ENCODE data around the gene C21orf58. TPM values are rescaled to one million over a fixed set of nuclear protein-coding genes. Genes with fewer than 3 reads are reported as not detected.
A peak's percentile ranks its signal among the peaks of the same experiment; 100 is the strongest.

The C21orf58 gene
- total RNA-seq, 2 experiments from 2014 or later, result 59.0 to 65.4 TPM

DNA sequence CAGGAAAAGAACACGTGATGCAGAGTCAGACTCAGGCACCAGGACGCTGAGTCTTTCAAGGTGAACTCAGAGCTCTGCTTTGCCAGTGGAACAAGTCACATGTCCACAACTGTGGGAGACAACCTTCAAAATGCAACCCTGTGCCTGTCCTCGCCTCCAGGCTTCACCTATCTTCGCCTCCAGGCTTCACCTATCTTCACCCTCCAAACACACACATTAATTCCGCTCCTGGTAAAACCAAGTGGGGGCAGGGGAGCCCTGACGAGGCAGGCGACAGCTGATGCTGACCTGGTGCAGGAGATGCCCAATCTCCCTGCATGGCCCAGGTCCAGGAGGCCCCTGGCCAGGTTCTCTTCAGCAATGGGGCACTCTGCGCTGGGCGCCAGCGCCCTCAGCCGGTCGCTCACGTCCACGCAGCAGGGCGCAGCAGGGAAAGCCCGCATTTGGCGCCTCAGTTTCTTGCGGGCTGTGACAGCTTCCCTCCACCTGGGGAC is 67.1 kb downstream of the C21orf58 start:
- peaks cover 71% of the 10 kb centered on the region for H3K36me3 Mint-ChIP-seq (ENCODE audit: low read depth)
- H3K9me3 Mint-ChIP-seq (ENCODE audit: insufficient read depth), result no peaks in the 10 kb centered on the region
- H3K4me1 Mint-ChIP-seq (ENCODE audit: low read depth), result peaks cover 24% of the 10 kb centered on the region
- H3K27ac Mint-ChIP-seq, result no peak overlapping the region
- CTCF ChIA-PET, result no interaction called here
- POLR2A ChIA-PET, result no interaction called here
- DNase-seq, result no peak
- no peak overlapping the region for H3K4me3 Mint-ChIP-seq
- H3K27me3 Mint-ChIP-seq (ENCODE audit: low read depth), result no peaks in the 10 kb centered on the region
- no peak for ATAC-seq

GRCh38 chr21:46255758-46256337 is 67.8 kb downstream of the C21orf58 start:
- CTCF ChIA-PET, result no interaction called here
- Mint-ChIP-seq H3K9me3 (ENCODE audit: insufficient read depth) (no peaks in the 10 kb centered on the region), H3K4me3 (no peak overlapping the region), H3K27me3 (ENCODE audit: low read depth) (no peaks in the 10 kb centered on the region), H3K27ac (no peak overlapping the region), H3K4me1 (ENCODE audit: low read depth) (peaks cover 31% of the 10 kb centered on the region), H3K36me3 (ENCODE audit: low read depth) (peaks cover 74% of the 10 kb centered on the region)
- ATAC-seq (no peak), DNase-seq (no peak)
- POLR2A ChIA-PET, result interaction anchor here (0.6 kb wide), 1 partner anchor 50 kb away, joined by 3 read pairs; no protein-coding TSS in a partner anchor

DNA sequence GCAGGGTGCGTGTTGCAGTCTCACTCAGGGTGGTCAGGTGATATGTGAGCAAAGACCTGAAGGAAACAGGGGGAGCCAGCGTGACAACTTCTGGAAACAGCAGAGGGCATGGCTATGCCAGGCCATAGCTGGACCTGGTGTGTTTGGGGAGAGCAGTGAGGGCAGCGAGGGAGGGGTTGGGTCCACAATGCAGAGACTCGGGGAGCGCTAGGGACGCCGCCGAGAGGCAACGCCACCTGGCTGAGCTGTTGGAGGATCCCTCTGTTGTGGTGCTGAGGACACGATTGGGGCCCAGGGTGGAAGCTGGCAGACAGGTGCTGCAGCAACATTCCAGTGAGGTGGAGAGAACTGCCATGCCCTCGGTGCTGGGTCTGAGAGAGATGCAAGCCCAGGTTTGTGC is 68.5 kb downstream of the C21orf58 start:
- ChIA-PET POLR2A (interaction anchor here (0.6 kb wide), 1 partner anchor 51 kb away, joined by 3 read pairs; no protein-coding TSS in a partner anchor), CTCF (interaction anchor here (0.6 kb wide), 1 partner anchor 70 kb away, joined by 3 read pairs; no protein-coding TSS in a partner anchor)
- ATAC-seq (no peak), DNase-seq (no peak)
- Mint-ChIP-seq H3K9me3 (ENCODE audit: insufficient read depth) (no peaks in the 10 kb centered on the region), H3K36me3 (ENCODE audit: low read depth) (peaks cover 77% of the 10 kb centered on the region), H3K27ac (peak overlapping the region; percentile 94), H3K27me3 (ENCODE audit: low read depth) (no peaks in the 10 kb centered on the region), H3K4me1 (ENCODE audit: low read depth) (peaks cover 37% of the 10 kb centered on the region), H3K4me3 (no peak overlapping the region)

GRCh38 chr21:46254208-46254975 is 69.3 kb downstream of the C21orf58 start:
- POLR2A ChIA-PET, result interaction anchor here (1.2 to 1.6 kb wide), 3 partner anchors 11 to 203 kb away, joined by 3 to 5 read pairs (median 3); partner anchors contain the start of genes MCM3AP and YBEY
- no peak for ATAC-seq
- peak overlapping the region; percentile 94 for H3K27ac Mint-ChIP-seq
- DNase-seq, result no peak
- H3K4me1 Mint-ChIP-seq (ENCODE audit: low read depth), result peaks cover 42% of the 10 kb centered on the region
- H3K4me3 Mint-ChIP-seq, result peak overlapping the region; percentile 56
- CTCF ChIA-PET, result interaction anchor here (0.6 to 2.4 kb wide), 5 partner anchors 24 to 283 kb away, joined by 3 to 10 read pairs (median 4); no protein-coding TSS in a partner anchor
- no peaks in the 10 kb centered on the region for H3K27me3 Mint-ChIP-seq (ENCODE audit: low read depth)
- peaks cover 84% of the 10 kb centered on the region for H3K36me3 Mint-ChIP-seq (ENCODE audit: low read depth)
- no peaks in the 10 kb centered on the region for H3K9me3 Mint-ChIP-seq (ENCODE audit: insufficient read depth)

GRCh38 chr21:46253610-46254124 is 70.0 kb downstream of the C21orf58 start:
- POLR2A ChIA-PET, result interaction anchor here (1.2 to 1.7 kb wide), 4 partner anchors 10 to 204 kb away, joined by 3 to 5 read pairs (median 3); partner anchors contain the start of genes MCM3AP and YBEY
- Mint-ChIP-seq H3K4me1 (ENCODE audit: low read depth) (peaks cover 42% of the 10 kb centered on the region), H3K4me3 (peak overlapping the region; percentile 56), H3K36me3 (ENCODE audit: low read depth) (peaks cover 87% of the 10 kb centered on the region), H3K27me3 (ENCODE audit: low read depth) (no peaks in the 10 kb centered on the region), H3K27ac (peak overlapping the region; percentile 94), H3K9me3 (ENCODE audit: insufficient read depth) (no peaks in the 10 kb centered on the region)
- ATAC-seq (peak; percentile 89), DNase-seq (peak; percentile 80)
- CTCF ChIA-PET, result interaction anchor here (0.9 to 2.4 kb wide), 4 partner anchors 23 to 282 kb away, joined by 3 to 10 read pairs (median 4); no protein-coding TSS in a partner anchor

- no peaks in the 10 kb centered on the region for H3K9me3 Mint-ChIP-seq (ENCODE audit: insufficient read depth)
- DNase-seq, result no peak
- no peak overlapping the region for H3K4me3 Mint-ChIP-seq
- ChIA-PET CTCF (interaction anchor here (1.1 to 2.4 kb wide), 2 partner anchors 23 to 279 kb away, joined by 4 to 10 read pairs; no protein-coding TSS in a partner anchor), POLR2A (interaction anchor here (1.5 to 1.7 kb wide), 3 partner anchors 32 to 205 kb away, joined by 3 to 4 read pairs (median 3); no protein-coding TSS in a partner anchor)
- H3K4me1 Mint-ChIP-seq (ENCODE audit: low read depth), result peaks cover 42% of the 10 kb centered on the region
- peak overlapping the region; percentile 49 for H3K27ac Mint-ChIP-seq
- no peaks in the 10 kb centered on the region for H3K27me3 Mint-ChIP-seq (ENCODE audit: low read depth)
- no peak for ATAC-seq
- peaks cover 86% of the 10 kb centered on the region for H3K36me3 Mint-ChIP-seq (ENCODE audit: low read depth)
Measured at GRCh38 chr21:46252840-46253239, 70.8 kb downstream of the C21orf58 start.

Other genes starting within 250 kb of the C21orf58 start
- 1 to 10 TPM; 6.0 to 7.2 TPM for gene COL6A2, start 225.8 kb downstream of the C21orf58 start, total RNA-seq
- under 1 TPM; 0.37 to 0.50 TPM for gene FTCD, start 168.3 kb downstream of the C21orf58 start, total RNA-seq
- 10 to 100 TPM; 14.4 to 17.5 TPM for gene SPATC1L, start 139.4 kb downstream of the C21orf58 start, total RNA-seq
- gene LSS, start 95.1 kb downstream of the C21orf58 start, total RNA-seq, result 10 to 100 TPM; 72.1 to 76.1 TPM
- gene MCM3AP, start 38.3 kb downstream of the C21orf58 start, total RNA-seq, result 100 to 1,000 TPM; 106 to 113 TPM
- gene YBEY, start 37.5 kb downstream of the C21orf58 start, total RNA-seq, result 10 to 100 TPM; 13.4 to 15.2 TPM
- gene PCNT, start 286 bp upstream of the C21orf58 start, total RNA-seq, result 10 to 100 TPM; 89.0 to 98.8 TPM
- gene DIP2A, start 135.0 kb upstream of the C21orf58 start, total RNA-seq, result 10 to 100 TPM; 53.7 to 53.9 TPM